HepG2 (cell line): ENCODE results near the gene PFKL. TPM values are rescaled to one million over a fixed set of nuclear protein-coding genes. Genes with fewer than 3 reads are reported as not detected.

Experiments used
- ATAC-seq: fragments of 200-7000 bp; cut with Tn5 transposase; 3 replicates; pipeline ENCODE4 v1.9.1; 2020; ENCODE audit warnings: mild to moderate bottlenecking, moderate library complexity
- BruUV-seq: library from RNA; stranded (reverse); fragments of 400-500 nt; replicated peaks from 2 replicates; lab custom pipeline; 2021; lab: Mats Ljungman, UMichigan
- CTCF ChIA-PET: fragments of 300-600 bp; formaldehyde crosslinking; extraction: SDS; loops from one replicate; lab custom pipeline; 2021; ENCODE audit warnings: low total read pairs, inconsistent platforms, low intra/inter-chr PET ratio; lab: Yijun Ruan, JAX
- POLR2A ChIA-PET: fragments of 350-600 bp; sonication (Branson Sonifier 250); formaldehyde crosslinking; loops from one replicate; lab custom pipeline; 2020; ENCODE audit warnings: antibody characterized with exemption, inconsistent platforms; lab: Yijun Ruan, JAX
- DNase-seq: peaks from one replicate; pipeline ENCODE4 v3.0.0-alpha.2; 2015; ENCODE audit warnings: low spot score
- FAIRE-seq: peaks from 3 replicates; lab custom pipeline; 2011; peaks lifted over from hg19 to GRCh38; lab: Jason Lieb, UNC
- H2AFZ ChIP-seq: one replicate; pipeline ENCODE4 v1.6.1; 2011; ENCODE audit warnings: low read length, inconsistent platforms
- H3K27ac ChIP-seq: fragments of 300-600 bp; 3 replicates; pipeline ENCODE4 v1.8.0; 2011; ENCODE audit warnings: mixed run types, mild to moderate bottlenecking, mixed read lengths, low read length, inconsistent platforms; ENCODE audit not compliant: insufficient read depth; ENCODE audit errors: extremely low read length
- H3K27me3 ChIP-seq, 2 experiments: fragments of 200-600 bp in 1 of 2; 2 replicates in 1 of 2; 3 replicates in 1 of 2; pipeline versions ENCODE4 v1.6.0 to v1.8.0; 2011; ENCODE audit warnings: low read length in 2 of 2, mild to moderate bottlenecking in 2 of 2, moderate library complexity in 2 of 2, inconsistent platforms in 1 of 2; ENCODE audit not compliant: insufficient read depth in 2 of 2, control insufficient read depth in 1 of 2
- H3K36me3 ChIP-seq, 2 experiments: fragments of 200-600 bp in 1 of 2; replicated peaks in 1 of 2; 2 replicates in 1 of 2; 3 replicates in 1 of 2; pipeline versions ENCODE4 v1.5.1 to v1.8.0; 2011; ENCODE audit warnings: low read length in 2 of 2, inconsistent platforms in 1 of 2; ENCODE audit not compliant: insufficient read depth in 2 of 2, control insufficient read depth in 1 of 2
- H3K4me1 ChIP-seq: 2 replicates; pipeline ENCODE4 v1.5.1; 2012; ENCODE audit warnings: low read length, inconsistent platforms; ENCODE audit not compliant: insufficient read depth
- H3K4me2 ChIP-seq: 2 replicates; pipeline ENCODE4 v1.6.0; 2011; ENCODE audit warnings: low read depth, low read length, inconsistent platforms
- H3K4me3 ChIP-seq, 3 experiments: fragments of 200-600 bp in 1 of 3; sonication (generic), shearing (Covaris generic) in 1 of 3; replicated peaks in 1 of 3; 2 replicates each; pipeline ENCODE4 v1.5.1; 2011 to 2016; ENCODE audit warnings: low read length in 3 of 3, inconsistent platforms in 2 of 3, low read depth in 2 of 3, mild to moderate bottlenecking in 2 of 3, control low read depth in 1 of 3, mixed read lengths in 1 of 3; ENCODE audit not compliant: insufficient read depth in 1 of 3
- H3K79me2 ChIP-seq: one replicate; pipeline ENCODE4 v1.6.1; 2011; ENCODE audit warnings: low read length, inconsistent platforms; ENCODE audit not compliant: insufficient read depth
- H3K9ac ChIP-seq: 2 replicates; pipeline ENCODE4 v1.6.0; 2011; ENCODE audit warnings: mild to moderate bottlenecking, low read depth, low read length, inconsistent platforms; ENCODE audit not compliant: insufficient read depth
- H3K9me3 ChIP-seq: 2 replicates; pipeline ENCODE4 v1.5.1; 2012; ENCODE audit warnings: mild to moderate bottlenecking, low read length
- H4K20me1 ChIP-seq: 2 replicates; pipeline ENCODE4 v1.6.0; 2011; ENCODE audit warnings: inconsistent platforms, mild to moderate bottlenecking, low read length, moderate library complexity; ENCODE audit not compliant: insufficient read depth
- ATM ChIP-seq: fragments of 450-650 bp; IDR thresholded peaks from 2 replicates; pipeline ENCODE4 v1.7.1; 2017; ENCODE audit warnings: mild to moderate bottlenecking, borderline replicate concordance
- CBFB ChIP-seq: sonication (generic); formaldehyde crosslinking; IDR thresholded peaks from 2 replicates; pipeline ENCODE4 v1.4.0; 2020; ENCODE audit warnings: missing genetic modification reagents
- DRAP1 ChIP-seq: IDR thresholded peaks from 2 replicates; pipeline ENCODE4 v1.6.1; 2016; ENCODE audit warnings: missing genetic modification reagents, missing compliant biosample characterization
- HOXA3 ChIP-seq: sonication (generic); formaldehyde crosslinking; IDR thresholded peaks from 2 replicates; pipeline ENCODE4 v1.5.0; 2020; ENCODE audit warnings: missing genetic modification reagents
- MTA3 ChIP-seq: sonication (generic); formaldehyde crosslinking; IDR thresholded peaks from 2 replicates; pipeline ENCODE4 v1.4.0; 2020; ENCODE audit warnings: missing genetic modification reagents
- POGK ChIP-seq: sonication (generic); formaldehyde crosslinking; conservative IDR thresholded peaks from 2 replicates; pipeline ENCODE4 v1.8.0; 2022; ENCODE audit warnings: mild to moderate bottlenecking, moderate library complexity, missing genetic modification reagents
- TSC22D2 ChIP-seq: sonication (generic); formaldehyde crosslinking; IDR thresholded peaks from 2 replicates; pipeline ENCODE4 v1.5.1; 2020; ENCODE audit warnings: missing genetic modification reagents, mild to moderate bottlenecking, borderline replicate concordance
- ZNF101 ChIP-seq: sonication (generic); formaldehyde crosslinking; IDR thresholded peaks from 2 replicates; pipeline ENCODE4 v1.4.0; 2020; ENCODE audit warnings: mild to moderate bottlenecking, low read depth, missing genetic modification reagents, borderline replicate concordance
- ZNF510 ChIP-seq: sonication (generic); formaldehyde crosslinking; IDR thresholded peaks from 2 replicates; pipeline ENCODE4 v1.4.0; 2020; ENCODE audit warnings: low read depth, mild to moderate bottlenecking, missing genetic modification reagents
- ZNF768 ChIP-seq: sonication (generic); formaldehyde crosslinking; IDR thresholded peaks from 2 replicates; pipeline ENCODE4 v1.4.0; 2020; ENCODE audit warnings: missing genetic modification reagents
- WGBS: methylation state at CpG from one replicate; pipeline ENCODE4 v1.1.6; 2017; ENCODE audit warnings: low lambda C conversion rate; 5-methylcytosine and 5-hydroxymethylcytosine counted together
- in situ Hi-C: cut with HindIII; loops from 2 replicates; pipeline ENCODE4 v1.10.0; 2017; ENCODE audit warnings: low pct_unique_long_range_greater_than_20kb; ENCODE audit not compliant: extremely low pct_ligation_motif_present
- intact Hi-C: fragments of 100-400 bp; cut with micrococcal nuclease; formaldehyde crosslinking; loops from one replicate; pipeline ENCODE4 v1.10.0; 2022; ENCODE audit not compliant: unreplicated experiment
- polyA plus RNA-seq, 8 experiments: library from polyadenylated mRNA; depleted of rRNA in 3 of 8; stranded (reverse) in 7 of 8; unstranded in 1 of 8; fragments of >200 nt; fragmentation: Illumina TruSeq in 4 of 8; extraction: Trizol in 4 of 8; gene quantifications; 2 replicates each; pipeline versions ENCODE4 v1.2.1 to v1.2.3, GENCODE V29; 2011 to 2016; ENCODE audit warnings: low read depth in 4 of 8, missing spikeins in 1 of 8, mixed read lengths in 1 of 8; ENCODE audit not compliant: insufficient read depth in 1 of 8
- total RNA-seq, 5 experiments: library from RNA; depleted of rRNA; stranded (reverse); fragments of >200 nt; fragmentation: Illumina TruSeq; extraction: Trizol; gene quantifications; 2 replicates each; pipeline ENCODE4 v1.2.3, GENCODE V29; 2016; ENCODE audit warnings: low read depth in 1 of 5
- TF ChIP-seq, protein P1 (sequence below): IDR thresholded peaks from 2 replicates; pipeline ENCODE4 v1.6.1; 2018; ENCODE audit warnings: missing genetic modification reagents, mild to moderate bottlenecking, missing compliant biosample characterization

Gene PFKL
- total and polyA plus RNA-seq, 2 of the 13 experiments (the other 11 are each of a cell fraction or from before 2014, with no cell fraction given), result 92.8 to 106 TPM

DNA sequence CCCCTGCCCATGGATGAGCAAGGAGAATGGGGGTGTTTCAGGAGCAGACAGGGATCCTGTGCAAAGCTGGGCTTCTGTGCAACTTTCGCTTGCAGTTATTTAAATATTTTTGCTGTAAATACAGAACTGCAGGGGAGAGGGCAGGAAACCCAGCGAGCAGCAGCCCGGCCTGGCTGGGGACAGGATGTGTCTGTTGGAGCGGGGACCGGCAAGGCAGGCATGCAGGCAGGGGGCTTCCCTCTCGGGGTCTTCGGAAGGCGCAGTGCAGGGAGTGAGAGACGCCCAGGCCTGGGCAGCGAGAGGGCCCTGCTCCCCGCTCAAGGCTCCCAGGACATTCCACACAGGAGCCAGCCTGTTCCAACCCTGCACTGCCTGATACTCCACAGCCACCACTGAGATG lies 15.9 kb upstream of the PFKL start (continued):
- no peak for TF ChIP-seq ATM
- TF ChIP-seq, all 625 proteins: peak for 0

GRCh38 chr21:44285138-44285992 lies 14.5 kb upstream of the PFKL start, which contains the start of gene AIRE:
Gene AIRE (plus strand): TSS chr21:44285876. CDS start chr21:44286007, 131 bp downstream.
- H3K4me1 ChIP-seq, result no peaks in the 10 kb centered on the region
- TF ChIP-seq HOXA3 (CRISPR knock-in tag) (no peak), ZNF768 (CRISPR knock-in tag) (peak; percentile 86)
- TF ChIP-seq, all 625 proteins: peak for 1
- no peak within 1 kb of the TSS for H2AFZ ChIP-seq
- no peak within 1 kb of the TSS for H3K27ac ChIP-seq
- H3K27me3 ChIP-seq, result peaks cover 8 to 56% of the 10 kb centered on the region in 2 experiments
- in situ Hi-C loops, result no loop called here
- H3K79me2 ChIP-seq, result no peaks in the 10 kb centered on the region
- DNase-seq (no peak), ATAC-seq (no peak), FAIRE-seq (no peak)
- H4K20me1 ChIP-seq, result no peaks in the 10 kb centered on the region
- no peak within 1 kb of the TSS for H3K4me3 ChIP-seq
- no peaks in the 10 kb centered on the region for H3K36me3 ChIP-seq
- 78% methylated on average over 9 of the region's 56 CpGs for WGBS
- H3K9me3 ChIP-seq, result no peaks in the 10 kb centered on the region
- no peak within 1 kb of the TSS for H3K9ac ChIP-seq
- CTCF ChIA-PET, result no interaction called here
- intact Hi-C loops, result no loop called here
- no peak within 1 kb of the TSS for H3K4me2 ChIP-seq
- no TSS peak for BruUV-seq
- POLR2A ChIA-PET, result no interaction called here

- CTCF ChIA-PET, result no interaction called here
- no TSS peak for BruUV-seq
- TF ChIP-seq ZNF510 (CRISPR knock-in tag) (no peak), POGK (CRISPR knock-in tag) (no peak), ZNF101 (no peak), MTA3 (no peak), TSC22D2 (CRISPR knock-in tag) (no peak), DRAP1 (CRISPR knock-in tag) (no peak), CBFB (CRISPR knock-in tag) (no peak)
- TF ChIP-seq, protein P1, sequence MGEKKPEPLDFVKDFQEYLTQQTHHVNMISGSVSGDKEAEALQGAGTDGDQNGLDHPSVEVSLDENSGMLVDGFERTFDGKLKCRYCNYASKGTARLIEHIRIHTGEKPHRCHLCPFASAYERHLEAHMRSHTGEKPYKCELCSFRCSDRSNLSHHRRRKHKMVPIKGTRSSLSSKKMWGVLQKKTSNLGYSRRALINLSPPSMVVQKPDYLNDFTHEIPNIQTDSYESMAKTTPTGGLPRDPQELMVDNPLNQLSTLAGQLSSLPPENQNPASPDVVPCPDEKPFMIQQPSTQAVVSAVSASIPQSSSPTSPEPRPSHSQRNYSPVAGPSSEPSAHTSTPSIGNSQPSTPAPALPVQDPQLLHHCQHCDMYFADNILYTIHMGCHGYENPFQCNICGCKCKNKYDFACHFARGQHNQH (CRISPR knock-in tag), result no peak
These were observed 13.7 kb upstream of the PFKL start for GRCh38 chr21:44286086-44286715.

More at GRCh38 chr21:44286086-44286715, 13.7 kb upstream of the PFKL start:
- no peak overlapping the region for H2AFZ ChIP-seq
- POLR2A ChIA-PET, result no interaction called here
- no peaks in the 10 kb centered on the region for H4K20me1 ChIP-seq
- 32% methylated on average over 14 of the region's 21 CpGs for WGBS
- no peaks in the 10 kb centered on the region for H3K9me3 ChIP-seq
- intact Hi-C loops, result no loop called here
- H3K27ac ChIP-seq, result no peak overlapping the region
- H3K79me2 ChIP-seq, result no peaks in the 10 kb centered on the region
- H3K4me2 ChIP-seq, result no peak overlapping the region
- H3K27me3 ChIP-seq, result peaks cover 8 to 63% of the 10 kb centered on the region in 2 experiments
- H3K36me3 ChIP-seq, result no peaks in the 10 kb centered on the region
- in situ Hi-C loops, result no loop called here
- FAIRE-seq, result no peak
- no peak overlapping the region for H3K4me3 ChIP-seq
- H3K4me1 ChIP-seq, result no peaks in the 10 kb centered on the region
- no peak for DNase-seq
- ATAC-seq, result no peak
- no peak overlapping the region for H3K9ac ChIP-seq
